Right lobe of liver (tissue), 4 donors: ENCODE data around the gene UPK2.

Experiments used
- CTCF ChIP-seq, 4 donors: fragments of 200-600 bp in 3 of 4; fragments of 450-650 bp in 1 of 4; IDR thresholded peaks; one replicate each; pipeline versions ENCODE4 v1.5.1 to v1.8.0; 2016 to 2022; ENCODE audit warnings: antibody characterized with exemption in 4 of 4, mild to moderate bottlenecking in 2 of 4
- POLR2A ChIP-seq: fragments of 450-650 bp; IDR thresholded peaks from one replicate; pipeline ENCODE4 v1.6.1; 2017; ENCODE audit warnings: antibody characterized with exemption, mild to moderate bottlenecking
- donor health status: DM: no; HTN: no; CAD: no.
- donor health status: DM: no; HTN: no; CAD: no.
- donor health status: DM: no; HTN: yes; CAD: no.

DNA sequence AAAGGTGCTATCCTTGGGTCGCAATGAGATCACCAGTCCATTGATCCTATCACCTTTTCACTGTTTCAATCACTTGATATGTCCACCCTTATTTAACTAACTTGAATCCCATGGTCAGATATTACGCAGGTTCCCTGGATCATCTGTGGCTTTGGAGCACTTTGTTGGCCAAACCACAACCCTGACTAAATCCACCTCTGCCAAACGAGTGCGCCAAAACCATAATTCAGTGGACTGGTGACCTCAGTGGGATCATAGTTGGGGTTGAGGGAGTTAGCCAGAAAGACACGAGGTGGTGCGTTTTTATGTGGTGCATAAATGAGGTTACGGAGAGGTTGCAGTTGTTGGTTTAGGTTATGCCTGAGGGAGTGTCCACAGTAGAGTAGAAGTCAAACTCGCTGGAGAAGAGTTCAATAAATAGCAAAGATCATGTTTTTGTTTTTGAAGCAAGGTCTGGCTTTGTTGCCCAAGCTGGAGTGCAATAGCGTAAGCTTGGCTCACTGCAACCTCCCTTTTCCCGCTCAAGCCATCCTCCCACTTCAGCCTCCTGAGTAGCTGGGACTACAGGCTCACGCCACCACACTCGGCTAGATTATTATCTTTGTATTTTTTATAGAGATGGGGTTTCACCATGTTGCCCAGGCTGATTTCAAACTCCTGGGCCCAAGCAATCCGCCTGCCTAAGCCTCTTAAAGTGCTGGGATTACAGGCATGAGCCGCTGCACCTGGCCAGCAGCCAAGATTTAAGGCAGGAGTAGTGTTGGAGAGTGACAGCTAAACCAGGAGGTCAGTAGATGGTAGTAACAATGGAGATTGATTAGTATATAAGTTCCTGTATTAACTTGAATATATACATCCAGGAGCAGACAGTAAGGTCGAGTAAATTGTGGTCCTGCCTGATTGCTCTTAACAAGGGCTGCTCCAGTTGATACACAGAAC is 19.9 kb downstream of the UPK2 start:
- TF ChIP-seq CTCF (IDR thresholded peaks at IDR 0.05): no peak
- no peak for TF ChIP-seq POLR2A
